ENCODE results near the gene LAMTOR5.

GRCh38 chr1:110430901-110431300 lies 23.4 kb upstream of the LAMTOR5 start:
- no peak for TF ChIP-seq CTCF (IDR thresholded peaks at IDR 0.05; ENCODE audit: poor library complexity)
- TF ChIP-seq EZH2 (IDR thresholded peaks at IDR 0.05; ENCODE audit: borderline replicate concordance) = no peak
- TF ChIP-seq EZH2phosphoT487 (IDR thresholded peaks at IDR 0.05; ENCODE audit: low read depth, severe bottlenecking, unreplicated experiment) = no peak

Measured in hepatocyte (in vitro differentiated cells).